Upper lobe of left lung (tissue), 6 donors: ENCODE data around the gene SFT2D1. TPM values are rescaled to one million over a fixed set of nuclear protein-coding genes. Genes with fewer than 3 reads are reported as not detected.

Experiments used
- ATAC-seq, 2 donors: fragments of 200-7000 bp; cut with Tn5 transposase; one replicate each; pipeline ENCODE4 v1.9.1; 2022; ENCODE audit warnings: mild to moderate bottlenecking in 2 of 2, moderate library complexity in 2 of 2; ENCODE audit not compliant: low FRiP score in 2 of 2
- DNase-seq, 2 donors: peaks; one replicate each; pipeline ENCODE4 v3.0.0-alpha.2; 2019 to 2020
- H3K27ac ChIP-seq, 4 donors: fragments of 200-600 bp; sonication (generic); one replicate each; pipeline ENCODE4 v1.5.1; 2016 to 2019
- H3K27me3 ChIP-seq, 4 donors: fragments of 200-600 bp; sonication (generic); one replicate each; pipeline ENCODE4 v1.5.1; 2017 to 2019
- H3K36me3 ChIP-seq, 4 donors: fragments of 200-600 bp; sonication (generic); one replicate each; pipeline ENCODE4 v1.5.1; 2016 to 2019
- H3K4me1 ChIP-seq, 4 donors: fragments of 200-600 bp; sonication (generic); one replicate each; pipeline ENCODE4 v1.5.1; 2018 to 2019
- H3K4me3 ChIP-seq, 4 donors: fragments of 200-600 bp; sonication (generic); one replicate each; pipeline ENCODE4 v1.5.1; 2017 to 2019; ENCODE audit warnings: mild to moderate bottlenecking in 2 of 4, moderate library complexity in 1 of 4
- H3K9me3 ChIP-seq, 4 donors: fragments of 200-600 bp; sonication (generic); one replicate each; pipeline ENCODE4 v1.5.1; 2018 to 2019
- EP300 ChIP-seq, 4 donors: sonication (generic); formaldehyde crosslinking; IDR thresholded peaks; one replicate each; pipeline ENCODE4 v1.5.1; 2017; ENCODE audit warnings: antibody characterized with exemption in 4 of 4, control low read depth in 2 of 4
- POLR2A ChIP-seq, 4 donors: fragments of 450-650 bp; IDR thresholded peaks; one replicate each; pipeline ENCODE4 v1.5.1; 2016 to 2017; ENCODE audit warnings: antibody characterized with exemption in 4 of 4, mild to moderate bottlenecking in 2 of 4
- POLR2AphosphoS5 ChIP-seq, 2 donors: sonication (generic); formaldehyde crosslinking; IDR thresholded peaks; one replicate each; pipeline ENCODE4 v1.5.1; 2017; ENCODE audit warnings: antibody characterized with exemption in 2 of 2
- WGBS, 2 donors: methylation state at CpG; one replicate each; pipeline ENCODE4 v1.1.5; 2017 to 2018; 5-methylcytosine and 5-hydroxymethylcytosine counted together
- total RNA-seq, 6 donors: library from RNA; depleted of rRNA in 4 of 6; stranded (reverse); fragments of >200 nt in 4 of 6; gene quantifications; one replicate each; pipeline versions ENCODE4 v1.1.0 to v1.2.1, GENCODE V29; 2016 to 2021
- TF ChIP-seq, protein P1 (sequence below), 6 experiments: fragments of 450-650 bp in 4 of 6; fragments of 200-600 bp in 2 of 6; sonication (generic) in 2 of 6; IDR thresholded peaks; one replicate each; pipeline ENCODE4 v1.5.1; 2016 to 2019; ENCODE audit warnings: antibody characterized with exemption in 6 of 6
- donor health status: DM: no; HTN: no; CAD: no; lungs with moderate emphysema.
- donor health status: DM: no; HTN: yes; CAD: no; lungs with severe emphysema.

The SFT2D1 gene
- total RNA-seq, 6 donors from 2014 or later: 8.4 to 56.5 (median 44.9) TPM

DNA sequence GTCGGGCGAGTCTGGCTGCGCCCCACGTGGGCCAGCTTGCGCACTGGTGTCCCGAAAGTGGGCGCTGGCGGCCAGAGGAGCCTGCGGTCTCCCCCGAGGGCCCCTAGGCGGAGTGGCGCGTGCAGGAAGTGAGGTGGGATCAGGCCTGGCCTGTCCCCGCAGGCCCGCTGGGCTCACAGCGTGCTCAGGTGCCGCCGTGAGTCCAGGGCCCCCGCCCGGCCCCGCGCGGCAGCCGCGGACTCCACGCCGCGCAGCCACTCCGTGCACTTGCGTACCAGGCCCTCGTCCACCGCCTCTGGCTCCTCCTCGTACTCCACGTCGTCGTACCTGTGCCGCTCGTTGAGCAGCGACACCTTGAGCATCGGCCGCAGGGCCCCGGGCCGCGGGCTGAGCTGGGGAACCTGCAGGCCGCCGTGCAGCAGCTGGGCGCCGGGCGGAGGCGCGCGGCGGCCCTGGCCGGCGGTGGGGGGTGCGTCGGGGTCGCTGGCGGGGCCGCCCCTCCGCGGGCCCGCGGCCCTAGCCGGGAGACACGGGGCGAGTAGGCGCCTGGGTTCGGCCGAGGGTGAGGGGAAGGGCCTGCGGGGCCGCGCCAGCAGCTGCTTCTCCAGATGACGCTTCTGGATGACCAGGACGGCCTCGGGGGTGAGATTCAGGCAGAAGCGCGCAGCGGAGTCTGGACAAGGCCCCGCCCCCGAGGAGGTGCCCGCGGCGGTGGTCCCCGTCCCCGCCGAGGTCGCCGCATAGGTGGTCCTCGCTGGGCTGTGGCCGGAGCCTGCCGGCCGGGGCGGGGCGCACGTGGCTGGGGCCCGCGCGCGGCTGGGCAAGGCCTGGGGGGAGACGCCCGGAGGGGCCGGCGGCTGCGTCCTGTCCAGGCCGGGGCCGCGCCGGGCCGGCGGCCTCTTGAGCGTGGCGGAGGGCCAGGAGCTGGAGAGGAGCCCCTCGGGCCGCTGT, 35.0 kb downstream of the SFT2D1 start:
- peak overlapping the region; percentile 16 to 53 (median 45) for H3K4me3 ChIP-seq
- no peaks in the 10 kb centered on the region for H3K36me3 ChIP-seq
- DNase-seq: peak in 1 of 2 donors; percentile 86
- H3K27ac ChIP-seq: no peak overlapping the region
- WGBS, 2 donors: 2 to 8% methylated on average over 10 to 32 of the region's 115 CpGs
- peak in 1 of 2 donors; percentile 48 for ATAC-seq
- H3K27me3 ChIP-seq: peaks cover 0 to 34% (median 14%) of the 10 kb centered on the region in 4 donors
- TF ChIP-seq POLR2A (IDR thresholded peaks at IDR 0.05): no peak
- TF ChIP-seq, protein P1, sequence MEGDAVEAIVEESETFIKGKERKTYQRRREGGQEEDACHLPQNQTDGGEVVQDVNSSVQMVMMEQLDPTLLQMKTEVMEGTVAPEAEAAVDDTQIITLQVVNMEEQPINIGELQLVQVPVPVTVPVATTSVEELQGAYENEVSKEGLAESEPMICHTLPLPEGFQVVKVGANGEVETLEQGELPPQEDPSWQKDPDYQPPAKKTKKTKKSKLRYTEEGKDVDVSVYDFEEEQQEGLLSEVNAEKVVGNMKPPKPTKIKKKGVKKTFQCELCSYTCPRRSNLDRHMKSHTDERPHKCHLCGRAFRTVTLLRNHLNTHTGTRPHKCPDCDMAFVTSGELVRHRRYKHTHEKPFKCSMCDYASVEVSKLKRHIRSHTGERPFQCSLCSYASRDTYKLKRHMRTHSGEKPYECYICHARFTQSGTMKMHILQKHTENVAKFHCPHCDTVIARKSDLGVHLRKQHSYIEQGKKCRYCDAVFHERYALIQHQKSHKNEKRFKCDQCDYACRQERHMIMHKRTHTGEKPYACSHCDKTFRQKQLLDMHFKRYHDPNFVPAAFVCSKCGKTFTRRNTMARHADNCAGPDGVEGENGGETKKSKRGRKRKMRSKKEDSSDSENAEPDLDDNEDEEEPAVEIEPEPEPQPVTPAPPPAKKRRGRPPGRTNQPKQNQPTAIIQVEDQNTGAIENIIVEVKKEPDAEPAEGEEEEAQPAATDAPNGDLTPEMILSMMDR (IDR thresholded peaks at IDR 0.05): peak in 1 of 6 experiments; percentile 15
- H3K4me1 ChIP-seq: peaks cover 15 to 24% (median 20%) of the 10 kb centered on the region in 4 donors
- H3K9me3 ChIP-seq: no peaks in the 10 kb centered on the region

DNA sequence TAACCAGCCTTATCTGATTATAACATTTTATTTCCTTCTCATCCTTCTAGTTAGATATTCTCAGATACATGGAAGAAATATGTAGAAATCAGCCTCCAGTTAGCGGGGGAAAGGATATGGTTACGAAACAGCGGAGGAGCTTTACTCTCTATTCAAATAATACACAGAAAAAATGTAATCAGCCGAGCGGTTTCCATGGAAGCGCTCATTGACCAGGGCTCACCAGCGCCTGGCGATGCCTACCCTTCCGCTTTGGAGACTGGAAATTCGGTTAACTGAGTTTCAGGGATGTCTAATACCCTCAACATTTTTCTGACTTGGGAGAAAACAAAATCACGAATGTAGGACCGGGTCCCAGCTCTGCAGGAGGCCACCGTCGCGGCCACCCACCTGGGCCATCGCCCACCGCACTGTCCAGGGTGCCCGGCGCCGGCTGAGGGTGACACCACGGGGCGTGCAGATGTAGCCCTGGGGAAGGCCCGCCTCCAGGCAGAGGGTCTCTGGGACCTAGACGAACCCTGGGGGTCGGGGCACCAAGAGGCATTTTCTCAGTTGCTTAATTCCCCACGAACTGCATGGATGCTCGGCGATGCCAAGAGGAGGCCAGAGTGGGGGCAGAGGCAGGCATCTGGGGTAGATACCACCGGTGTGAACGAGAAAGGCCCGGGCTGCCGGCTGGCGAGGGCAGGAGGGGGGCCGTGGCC, 35.8 kb downstream of the SFT2D1 start:
- Histone ChIP-seq H3K27ac (no peak overlapping the region), H3K4me3 (peak overlapping the region in 3 of 4 donors; percentile 40 to 53 (median 50)), H3K27me3 (peaks cover 0 to 34% (median 14%) of the 10 kb centered on the region in 4 donors), H3K36me3 (no peaks in the 10 kb centered on the region), H3K4me1 (peaks cover 15 to 24% (median 20%) of the 10 kb centered on the region in 4 donors), H3K9me3 (no peaks in the 10 kb centered on the region)
- 55 to 62% methylated on average over 12 to 19 of the region's 34 CpGs for WGBS, 2 donors
- ATAC-seq: no peak
- peak in 1 of 2 donors; percentile 72 for DNase-seq
- TF ChIP-seq EP300 (IDR thresholded peaks at IDR 0.05) (no peak), POLR2A (IDR thresholded peaks at IDR 0.05) (no peak), POLR2AphosphoS5 (IDR thresholded peaks at IDR 0.05) (no peak)
- TF ChIP-seq, protein P1 (IDR thresholded peaks at IDR 0.05): no peak

DNA sequence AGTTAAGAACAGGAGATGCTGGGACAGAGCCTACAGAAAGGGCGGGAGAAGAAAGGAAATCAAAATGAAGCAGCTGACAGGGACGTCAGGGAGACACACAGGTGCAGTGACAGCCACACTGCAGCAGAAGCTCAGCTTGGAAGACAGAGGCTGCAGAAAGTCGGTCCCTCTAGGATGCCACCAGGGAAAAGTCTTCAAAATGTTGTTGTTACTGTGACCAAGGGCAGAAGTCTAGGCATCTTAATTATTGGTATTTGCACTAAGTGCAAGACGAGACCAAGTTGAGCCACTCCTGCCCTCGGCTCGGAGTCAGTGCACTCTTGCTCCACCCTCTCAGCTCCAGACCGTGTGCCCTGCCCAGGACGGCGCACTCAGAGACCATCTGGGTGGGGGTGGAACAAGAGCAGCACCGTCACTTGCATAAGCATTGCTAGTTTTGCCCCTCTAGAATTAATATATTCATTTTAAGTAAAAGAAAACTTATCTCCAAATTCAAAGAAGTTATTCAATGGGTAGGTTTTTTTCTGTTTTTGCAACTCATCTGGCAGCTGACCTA, 36.7 kb downstream of the SFT2D1 start:
- Histone ChIP-seq H3K27ac (no peak overlapping the region), H3K36me3 (no peaks in the 10 kb centered on the region), H3K9me3 (no peaks in the 10 kb centered on the region), H3K4me3 (no peak overlapping the region), H3K4me1 (peaks cover 15 to 24% (median 20%) of the 10 kb centered on the region in 4 donors), H3K27me3 (peaks cover 0 to 34% (median 14%) of the 10 kb centered on the region in 4 donors)
- ATAC-seq: no peak
- no peak for TF ChIP-seq POLR2AphosphoS5 (IDR thresholded peaks at IDR 0.05)
- TF ChIP-seq EP300 (IDR thresholded peaks at IDR 0.05): no peak
- TF ChIP-seq, protein P1 (IDR thresholded peaks at IDR 0.05): no peak
- TF ChIP-seq POLR2A (IDR thresholded peaks at IDR 0.05): no peak
- 46 to 57% methylated on average over 10 of the region's 10 CpGs for WGBS, 2 donors
- no peak for DNase-seq

DNA sequence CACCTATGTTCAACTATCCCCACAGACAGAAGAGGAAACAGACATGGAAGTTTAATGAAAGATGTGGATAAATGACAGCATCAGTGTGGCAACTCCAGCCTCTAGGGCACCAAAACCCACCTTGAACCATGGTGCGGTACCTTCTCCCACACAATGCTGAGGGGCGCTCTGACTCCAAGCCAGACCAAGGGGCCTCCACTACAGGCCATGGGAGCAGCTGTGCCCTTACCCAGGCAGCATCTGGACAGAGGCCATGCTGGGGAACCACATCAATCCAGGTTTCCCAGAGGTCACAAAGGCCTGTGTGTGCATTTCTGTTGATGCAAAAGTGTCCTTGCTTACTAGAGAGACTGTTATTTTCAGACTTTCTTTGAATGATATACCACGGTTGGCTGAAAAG, 38.2 kb downstream of the SFT2D1 start:
- 82% methylated on average over 3 of the region's 3 CpGs for WGBS, 2 donors
- Histone ChIP-seq H3K9me3 (no peaks in the 10 kb centered on the region), H3K27me3 (peaks cover 0 to 32% (median 14%) of the 10 kb centered on the region in 4 donors), H3K4me1 (peaks cover 15 to 24% (median 20%) of the 10 kb centered on the region in 4 donors), H3K36me3 (no peaks in the 10 kb centered on the region), H3K4me3 (no peak overlapping the region), H3K27ac (no peak overlapping the region)
- no peak for DNase-seq
- TF ChIP-seq EP300 (IDR thresholded peaks at IDR 0.05): no peak
- TF ChIP-seq, protein P1 (IDR thresholded peaks at IDR 0.05): no peak
- no peak for TF ChIP-seq POLR2AphosphoS5 (IDR thresholded peaks at IDR 0.05)
- no peak for TF ChIP-seq POLR2A (IDR thresholded peaks at IDR 0.05)
- no peak for ATAC-seq
